BLaER1 (cell line): ENCODE measurements around the gene INTS13.

ENCODE experiments used
- H3K27ac ChIP-seq: shearing (Covaris generic); formaldehyde crosslinking; 2 replicates; pipeline ENCODE4 v1.8.1; 2022
- H3K27me3 ChIP-seq: shearing (Covaris generic); formaldehyde crosslinking; 2 replicates; pipeline ENCODE4 v1.8.1; 2022
- H3K36me3 ChIP-seq: shearing (Covaris generic); formaldehyde crosslinking; 2 replicates; pipeline ENCODE4 v1.8.1; 2022
- H3K4me1 ChIP-seq: shearing (Covaris generic); formaldehyde crosslinking; 2 replicates; pipeline ENCODE4 v1.8.1; 2022
- H3K4me2 ChIP-seq: shearing (Covaris generic); formaldehyde crosslinking; 2 replicates; pipeline ENCODE4 v1.8.1; 2022
- H3K4me3 ChIP-seq: shearing (Covaris generic); formaldehyde crosslinking; 2 replicates; pipeline ENCODE4 v1.8.1; 2022
- H3K9ac ChIP-seq: shearing (Covaris generic); formaldehyde crosslinking; 2 replicates; pipeline ENCODE4 v1.8.1; 2022
- H3K9me3 ChIP-seq: shearing (Covaris generic); formaldehyde crosslinking; 2 replicates; pipeline ENCODE4 v1.8.1; 2022
- H4K20me1 ChIP-seq: shearing (Covaris generic); formaldehyde crosslinking; 2 replicates; pipeline ENCODE4 v1.8.1; 2022
- Cebpa-rat ChIP-seq: shearing (Covaris generic); IDR thresholded peaks from 2 replicates; pipeline ENCODE4 v1.8.1; 2022

The INTS13 gene

GRCh38 chr12:26855337-26855736 lies 82.4 kb downstream of the INTS13 start:
- H3K9ac ChIP-seq = no peak overlapping the region
- H3K4me2 ChIP-seq = no peak overlapping the region
- H4K20me1 ChIP-seq = no peaks in the 10 kb centered on the region
- H3K4me1 ChIP-seq = peaks cover 9% of the 10 kb centered on the region
- no peak overlapping the region for H3K27ac ChIP-seq
- no peak overlapping the region for H3K4me3 ChIP-seq
- no peaks in the 10 kb centered on the region for H3K9me3 ChIP-seq
- no peaks in the 10 kb centered on the region for H3K27me3 ChIP-seq
- no peaks in the 10 kb centered on the region for H3K36me3 ChIP-seq
- TF ChIP-seq Cebpa-rat = no peak
